AG09309 (cell line): Measurements from ENCODE around the gene FNDC3B.

Experiments
- DNase-seq: peaks from one replicate; pipeline ENCODE4 v3.0.0-alpha.2; 2010; ENCODE audit warnings: low read depth
- H3K4me3 ChIP-seq: 2 replicates; pipeline ENCODE4 v1.5.1; 2011; ENCODE audit warnings: mild to moderate bottlenecking, low read depth, low read length, moderate library complexity; ENCODE audit not compliant: control insufficient read depth
- CTCF ChIP-seq: IDR thresholded peaks from 2 replicates; pipeline ENCODE4 v1.5.1; 2011; ENCODE audit warnings: mild to moderate bottlenecking, low read depth, low read length, inconsistent platforms; ENCODE audit not compliant: insufficient read depth, control insufficient read depth; ENCODE audit errors: missing control alignments

FNDC3B gene

DNA sequence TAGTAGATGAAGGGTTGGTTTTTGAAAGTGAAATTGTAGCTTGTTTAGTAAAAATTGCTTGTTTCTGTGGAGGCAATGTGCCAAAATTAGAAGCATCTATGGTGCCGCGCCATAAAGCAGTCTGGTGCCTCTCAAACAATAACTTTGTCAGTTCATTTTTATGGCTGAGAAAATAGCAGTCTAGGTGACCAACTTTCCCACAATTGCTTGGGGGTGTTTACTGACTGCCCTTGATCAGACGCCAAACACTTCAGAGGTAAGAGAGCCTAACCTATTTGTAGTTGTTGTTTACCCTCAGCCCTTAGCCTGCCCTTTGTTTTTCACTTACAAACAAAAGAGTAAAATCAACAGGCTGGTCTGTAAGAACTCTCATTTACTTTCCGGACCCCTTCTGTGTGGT, 174.5 kb downstream of the FNDC3B start:
- no peak for DNase-seq
- no peak for TF ChIP-seq CTCF
- H3K4me3 ChIP-seq = no peak overlapping the region

DNA sequence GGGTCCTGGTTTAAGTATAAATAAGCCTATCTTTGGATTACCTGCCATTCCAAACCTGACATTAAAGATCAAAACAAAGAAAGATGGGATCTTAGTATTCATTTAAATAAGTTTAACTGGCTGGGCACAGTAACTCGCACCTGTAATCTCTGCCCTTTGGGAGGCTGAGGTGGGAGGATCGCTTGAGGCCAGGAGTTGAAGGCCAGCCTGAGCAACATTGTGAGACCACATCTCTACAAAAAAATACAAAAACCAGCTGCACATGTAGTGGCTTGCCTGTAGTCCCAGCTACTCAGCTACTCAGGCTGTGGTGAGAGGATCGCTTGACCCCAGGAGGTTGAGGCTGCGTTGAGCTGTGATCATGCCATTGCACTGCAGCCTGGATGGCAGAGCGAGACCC, 176.9 kb downstream of the FNDC3B start:
- no peak for TF ChIP-seq CTCF
- no peak for DNase-seq
- no peak overlapping the region for H3K4me3 ChIP-seq

DNA sequence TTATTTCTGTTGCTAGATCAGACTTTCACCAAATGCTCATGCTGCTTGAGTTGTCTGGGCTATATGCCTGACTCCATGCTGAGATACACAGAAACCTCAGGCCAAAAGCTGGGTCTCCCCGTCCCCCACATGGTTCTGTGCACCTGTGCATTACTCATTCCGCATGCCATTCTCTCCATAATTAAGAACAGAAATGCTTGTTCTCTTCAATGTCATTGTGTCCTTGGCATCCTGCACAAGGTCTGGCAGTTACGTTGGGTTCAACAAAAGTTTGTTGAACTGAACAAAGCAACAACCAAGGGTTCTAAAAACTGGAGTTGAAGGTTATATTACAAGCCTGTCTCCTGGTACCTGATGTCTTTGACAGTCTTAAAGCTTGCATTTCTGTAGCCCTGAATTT, 177.5 kb downstream of the FNDC3B start:
- DNase-seq = no peak
- TF ChIP-seq CTCF = no peak
- H3K4me3 ChIP-seq = no peak overlapping the region

DNA sequence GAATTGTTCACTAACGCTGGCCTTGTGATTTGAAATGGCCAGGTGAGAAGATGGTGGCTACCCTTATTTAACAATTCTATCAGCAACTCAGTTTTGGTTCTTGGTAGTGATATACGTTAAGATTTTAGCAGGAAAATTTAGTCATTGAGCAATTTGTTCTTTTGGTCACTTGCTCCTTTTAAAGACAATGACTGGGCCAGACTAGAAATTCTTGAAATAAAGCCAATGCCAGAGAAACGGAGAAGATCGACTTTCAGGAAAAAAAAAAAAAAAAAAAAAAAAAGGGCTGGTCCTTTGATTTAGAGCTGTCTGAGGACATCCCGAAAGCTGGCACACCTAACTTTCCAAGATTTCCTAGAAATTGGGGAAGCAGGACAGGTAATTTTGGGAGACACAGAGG, 178.5 kb downstream of the FNDC3B start:
- H3K4me3 ChIP-seq = no peak overlapping the region
- TF ChIP-seq CTCF = no peak
- DNase-seq = no peak

DNA sequence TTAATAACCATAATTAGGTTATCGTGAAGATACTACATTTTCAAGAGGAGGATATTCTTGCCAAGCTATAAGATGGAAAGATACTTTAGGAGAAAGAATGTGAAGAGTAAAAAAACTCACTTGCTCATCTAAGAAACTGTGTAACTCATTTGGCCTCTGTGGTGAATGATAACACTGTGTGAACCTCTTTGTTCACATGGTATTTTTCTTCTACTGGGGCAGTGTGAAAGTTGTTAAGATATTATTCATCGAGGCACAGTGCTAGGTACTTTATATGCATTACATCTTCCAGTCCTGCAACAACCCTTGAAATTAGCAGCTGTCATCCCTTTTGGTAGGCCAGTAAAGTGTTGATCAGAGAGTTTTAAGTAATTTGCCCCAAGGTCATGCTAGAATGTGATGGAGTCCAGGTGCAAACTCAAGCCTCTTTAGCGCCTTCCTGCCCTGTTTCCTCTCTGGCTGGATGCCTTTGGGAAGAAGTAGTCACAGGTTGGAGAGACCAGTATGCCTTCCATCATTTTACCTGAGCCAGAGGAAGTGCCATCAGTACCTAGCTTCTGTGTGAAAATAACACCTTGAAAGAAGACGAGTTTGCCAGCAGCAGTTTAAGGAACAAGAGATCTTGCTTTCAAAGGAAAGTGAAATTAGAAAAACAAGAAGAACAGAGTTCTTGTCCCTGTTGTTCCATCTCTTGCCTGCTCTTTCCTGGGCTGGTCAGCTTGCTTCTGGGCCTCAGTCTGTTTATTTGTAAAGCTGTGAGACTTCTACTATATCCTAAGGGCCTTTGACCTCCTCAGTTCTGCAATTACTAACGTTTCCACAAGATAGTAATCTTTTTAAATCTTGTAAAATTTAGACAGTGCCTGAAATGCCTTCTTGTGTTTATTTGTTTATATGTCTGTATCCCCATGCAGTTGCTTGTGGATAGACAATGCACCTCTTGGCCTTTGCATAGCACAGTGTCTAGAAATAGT, 179.3 kb downstream of the FNDC3B start:
- no peak overlapping the region for H3K4me3 ChIP-seq
- DNase-seq = no peak
- TF ChIP-seq CTCF = no peak

DNA sequence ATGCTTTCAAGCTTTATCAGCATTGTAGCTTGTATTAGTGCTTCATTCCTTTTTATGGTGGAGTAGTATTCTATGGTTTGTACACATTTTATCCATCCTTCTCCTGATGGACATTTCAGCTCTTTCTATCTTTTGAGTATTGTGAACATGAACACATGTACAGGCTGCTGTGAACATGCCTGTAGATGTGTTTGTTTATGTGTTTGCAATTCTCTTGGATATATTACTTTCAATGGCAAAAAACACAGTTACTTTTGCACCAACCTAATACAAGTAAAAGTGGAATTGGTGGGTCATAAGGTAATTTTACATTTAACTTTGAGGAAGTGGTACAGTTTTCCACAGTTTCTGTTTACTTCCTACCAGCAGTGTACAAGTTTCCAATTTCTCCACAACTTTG, 180.4 kb downstream of the FNDC3B start:
- no peak for DNase-seq
- no peak overlapping the region for H3K4me3 ChIP-seq
- no peak for TF ChIP-seq CTCF
